Sigmoid colon (tissue), 3 donors: ENCODE data around the gene BLOC1S3.

Source experiments
- POLR2A ChIP-seq, 2 donors: fragments of 450-650 bp; IDR thresholded peaks; one replicate each; pipeline ENCODE4 v1.6.1; 2016; ENCODE audit warnings: antibody characterized with exemption in 2 of 2, mild to moderate bottlenecking in 2 of 2, moderate library complexity in 2 of 2
- TF ChIP-seq, protein P1 (sequence below), 4 experiments: fragments of 450-650 bp in 3 of 4; fragments of 200-600 bp in 1 of 4; IDR thresholded peaks; one replicate each; pipeline ENCODE4 v1.5.1; 2016 to 2019; ENCODE audit warnings: antibody characterized with exemption in 4 of 4, mild to moderate bottlenecking in 3 of 4, moderate library complexity in 2 of 4

DNA sequence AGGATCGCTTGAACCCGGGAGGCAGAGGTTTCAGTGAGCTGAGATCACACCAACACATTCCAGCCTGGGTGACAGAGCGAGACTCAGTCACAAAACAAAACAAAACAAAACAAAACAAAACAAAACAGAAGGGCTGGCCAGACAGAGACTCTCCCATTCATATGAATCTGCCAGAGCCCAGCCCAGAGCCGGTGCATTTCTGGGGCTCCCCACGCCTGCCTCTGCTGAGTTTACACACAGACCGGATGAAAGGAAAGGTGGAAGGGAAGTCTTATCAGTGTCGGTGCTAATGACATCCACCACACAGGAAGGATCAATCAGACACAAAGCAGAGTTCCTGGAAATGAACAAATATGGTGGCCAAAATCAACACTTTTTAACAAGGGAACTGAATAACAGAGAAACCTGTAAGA, 7.4 kb upstream of the BLOC1S3 start:
- TF ChIP-seq POLR2A (IDR thresholded peaks at IDR 0.05) = no peak
- TF ChIP-seq, protein P1, sequence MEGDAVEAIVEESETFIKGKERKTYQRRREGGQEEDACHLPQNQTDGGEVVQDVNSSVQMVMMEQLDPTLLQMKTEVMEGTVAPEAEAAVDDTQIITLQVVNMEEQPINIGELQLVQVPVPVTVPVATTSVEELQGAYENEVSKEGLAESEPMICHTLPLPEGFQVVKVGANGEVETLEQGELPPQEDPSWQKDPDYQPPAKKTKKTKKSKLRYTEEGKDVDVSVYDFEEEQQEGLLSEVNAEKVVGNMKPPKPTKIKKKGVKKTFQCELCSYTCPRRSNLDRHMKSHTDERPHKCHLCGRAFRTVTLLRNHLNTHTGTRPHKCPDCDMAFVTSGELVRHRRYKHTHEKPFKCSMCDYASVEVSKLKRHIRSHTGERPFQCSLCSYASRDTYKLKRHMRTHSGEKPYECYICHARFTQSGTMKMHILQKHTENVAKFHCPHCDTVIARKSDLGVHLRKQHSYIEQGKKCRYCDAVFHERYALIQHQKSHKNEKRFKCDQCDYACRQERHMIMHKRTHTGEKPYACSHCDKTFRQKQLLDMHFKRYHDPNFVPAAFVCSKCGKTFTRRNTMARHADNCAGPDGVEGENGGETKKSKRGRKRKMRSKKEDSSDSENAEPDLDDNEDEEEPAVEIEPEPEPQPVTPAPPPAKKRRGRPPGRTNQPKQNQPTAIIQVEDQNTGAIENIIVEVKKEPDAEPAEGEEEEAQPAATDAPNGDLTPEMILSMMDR (IDR thresholded peaks at IDR 0.05) = no peak
